ENCODE measurements around the gene KCNQ1OT1. TPM values are rescaled to one million over a fixed set of nuclear protein-coding genes. Genes with fewer than 3 reads are reported as not detected.

Gene KCNQ1OT1
- total and polyA plus RNA-seq, 9 of the 15 experiments (the other 6 are each of a cell fraction or from before 2014, with no cell fraction given): 0.04 to 2.3 (median 0.74) TPM

- BruUV-seq (replicated peaks): no TSS peak
- H3K4me2 ChIP-seq (ENCODE audit: insufficient read depth, low read length): no peak overlapping the region
- TF ChIP-seq ZNF124 (CRISPR knock-in tag; IDR thresholded peaks at IDR 0.05) (no peak), SMARCA5 (IDR thresholded peaks at IDR 0.05) (no peak), E2F6 (IDR thresholded peaks at IDR 0.05; ENCODE audit: borderline replicate concordance in 1 of 2, extremely low read depth in 1 of 2, insufficient read depth in 1 of 2, insufficient read length in 1 of 2, low read depth in 1 of 2, low read length in 1 of 2, poor library complexity in 1 of 2, severe bottlenecking in 1 of 2) (no peak), DMBX1 (CRISPR knock-in tag; IDR thresholded peaks at IDR 0.05; ENCODE audit: borderline replicate concordance) (no peak), POLR2H (tag; IDR thresholded peaks at IDR 0.05; ENCODE audit: low read depth) (no peak), ZNF57 (CRISPR knock-in tag; IDR thresholded peaks at IDR 0.05) (no peak), DACH1 (IDR thresholded peaks at IDR 0.05; ENCODE audit: partially characterized antibody) (no peak), ZNF696 (CRISPR knock-in tag; conservative IDR thresholded peaks at IDR 0.05) (no peak), POU5F1 (IDR thresholded peaks at IDR 0.05; ENCODE audit: borderline replicate concordance, low read depth, low read length, partially characterized antibody) (no peak), MECOM (CRISPR knock-in tag; IDR thresholded peaks at IDR 0.05) (no peak), ATF6 (CRISPR knock-in tag; IDR thresholded peaks at IDR 0.05) (no peak), KAT2B (IDR thresholded peaks at IDR 0.05; ENCODE audit: low read depth, low read length) (no peak), MCM2 (IDR thresholded peaks at IDR 0.05; ENCODE audit: low read depth) (no peak), EWSR1 (IDR thresholded peaks at IDR 0.05; ENCODE audit: borderline replicate concordance, low read depth, partially characterized antibody) (no peak), NEUROD1 (IDR thresholded peaks at IDR 0.05; ENCODE audit: borderline replicate concordance, low read depth, low read length, partially characterized antibody) (no peak), CGGBP1 (CRISPR knock-in tag; IDR thresholded peaks at IDR 0.05) (no peak), CREB5 (CRISPR knock-in tag; IDR thresholded peaks at IDR 0.05) (no peak), RBFOX2 (IDR thresholded peaks at IDR 0.05; ENCODE audit: low read depth, low read length) (no peak)
- no peak for ATAC-seq
- no peak for DNase-seq (ENCODE audit: extremely low read depth in 1 of 4, low spot score in 3 of 4)
- in situ Hi-C loops (cut with MboI): no loop called here
- FAIRE-seq: no peak
- ChIA-PET CTCF (ENCODE audit: low intra/inter-chr PET ratio) (no interaction called here), POLR2A (interaction anchor here (0.6 to 1.6 kb wide), 2 partner anchors 10 to 39 kb away, joined by 3 to 7 read pairs; no protein-coding TSS in a partner anchor)
- no peaks in the 10 kb centered on the region for H3K27me3 ChIP-seq (ENCODE audit: control insufficient read depth in 2 of 2, insufficient read depth in 2 of 2, low read length in 2 of 2)
- H4K20me1 ChIP-seq (replicated peaks; ENCODE audit: control insufficient read depth, insufficient read depth, low read length): no peaks in the 10 kb centered on the region
- no peak overlapping the region for H3K4me3 ChIP-seq
- H3K9me1 ChIP-seq (ENCODE audit: control insufficient read depth, insufficient read depth, low read length): no peaks in the 10 kb centered on the region
- intact Hi-C loops (cut with micrococcal nuclease): no loop called here
- H3K79me2 ChIP-seq (ENCODE audit: control insufficient read depth, insufficient read depth, low read length): no peaks in the 10 kb centered on the region
- H2AFZ ChIP-seq (ENCODE audit: low read depth, low read length): peak overlapping the region; percentile 88; the same call in 1 of the 2 replicates
- no peak overlapping the region for H3K27ac ChIP-seq (ENCODE audit: extremely low read depth, low read depth, low read length)
- no peaks in the 10 kb centered on the region for H3K36me3 ChIP-seq (ENCODE audit: control insufficient read depth, insufficient read depth, low read length)
- WGBS (ENCODE audit: insufficient coverage, low coverage, missing lambda C conversion rate): 83% methylated on average over 5 of the region's 5 CpGs
- H3K9me3 ChIP-seq (replicated peaks; ENCODE audit: control insufficient read depth, insufficient read depth, low read depth, low read length): no peaks in the 10 kb centered on the region
- no peak overlapping the region for H3K9ac ChIP-seq (ENCODE audit: insufficient read depth in 1 of 2, low read depth in 2 of 2, low read length in 2 of 2)
- H3K4me1 ChIP-seq (replicated peaks in 1 of 2; ENCODE audit: control insufficient read depth in 2 of 2, insufficient read depth in 2 of 2, low read length in 2 of 2): peaks cover 43 to 70% of the 10 kb centered on the region in 2 experiments
These were observed 42.4 kb upstream of the KCNQ1OT1 start for GRCh38 chr11:2742201-2742600.
